K562 (cell line): ENCODE measurements around the gene GABRB2. TPM values are rescaled to one million over a fixed set of nuclear protein-coding genes. Genes with fewer than 3 reads are reported as not detected.

Source experiments
- CREM ChIP-seq: IDR thresholded peaks from 2 replicates; pipeline ENCODE4 v1.6.1; 2014; ENCODE audit warnings: antibody characterized with exemption, low read depth
- MAFG ChIP-seq: fragments of 450-650 bp; conservative IDR thresholded peaks from 2 replicates; pipeline ENCODE4 v1.6.1; 2016; ENCODE audit warnings: missing genetic modification characterization, missing compliant biosample characterization
- SAFB2 ChIP-seq: fragments of 200-400 bp; formaldehyde crosslinking; IDR thresholded peaks from 2 replicates; pipeline ENCODE4 v1.6.1; 2018; ENCODE audit warnings: borderline replicate concordance, low read length, low read depth, moderate library complexity; ENCODE audit not compliant: severe bottlenecking
- ZNF224 ChIP-seq: sonication (generic); formaldehyde crosslinking; IDR thresholded peaks from 2 replicates; pipeline ENCODE4 v1.8.0; 2022; ENCODE audit warnings: mild to moderate bottlenecking, missing genetic modification reagents
- polyA plus RNA-seq, 8 experiments: library from polyadenylated mRNA; depleted of rRNA in 4 of 8; stranded (reverse) in 5 of 8; unstranded in 3 of 8; fragments of >200 nt; fragmentation: Nextera tagmentation in 2 of 8; fragmentation: Illumina TruSeq in 1 of 8; extraction: Ambion mirVana in 2 of 8; extraction: Trizol in 1 of 8; gene quantifications; 2 replicates each; pipeline versions ENCODE4 v1.2.1 to v1.2.3, GENCODE V29; 2011 to 2014; ENCODE audit warnings: inconsistent platforms in 1 of 8, missing spikeins in 1 of 8
- total RNA-seq, 7 experiments: library from RNA; depleted of rRNA in 6 of 7; stranded (reverse); fragments of >200 nt in 6 of 7; fragmentation: Illumina TruSeq in 2 of 7; extraction: Trizol in 2 of 7; gene quantifications; 2 replicates each; pipeline versions ENCODE4 v1.2.1 to v1.2.3, GENCODE V29; 2011 to 2021; ENCODE audit warnings: low replicate concordance in 1 of 7
- TF ChIP-seq, protein P1 (sequence below), 2 experiments: fragments of 450-650 bp; IDR thresholded peaks; 2 replicates each; pipeline ENCODE4 v1.6.1; 2016; ENCODE audit warnings: mild to moderate bottlenecking in 2 of 2, borderline replicate concordance in 1 of 2, low read depth in 1 of 2, moderate library complexity in 1 of 2

GABRB2 gene
- total and polyA plus RNA-seq, 9 of the 15 experiments (the other 6 are each of a cell fraction or from before 2014, with no cell fraction given) = not detected

DNA sequence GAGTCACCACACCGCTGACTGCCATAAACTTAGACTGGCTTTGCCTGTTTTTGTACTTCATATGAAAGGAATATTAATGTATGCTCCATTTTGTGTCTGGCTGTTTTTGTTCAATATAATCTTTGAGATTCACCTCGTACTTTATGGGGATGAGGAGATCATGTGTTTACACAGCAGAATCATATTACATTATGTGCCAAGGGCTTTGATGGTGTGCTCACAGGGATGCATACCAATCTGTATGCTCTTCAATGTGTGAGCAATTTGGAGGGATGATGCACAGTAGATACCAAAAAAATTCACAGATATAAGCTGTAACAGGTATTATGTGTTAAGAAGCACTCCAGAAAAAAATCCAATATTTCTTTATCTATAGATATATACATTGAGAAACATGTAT, 113.7 kb downstream of the GABRB2 start (continued):
- TF ChIP-seq ZNF224 (CRISPR knock-in tag) (no peak), SAFB2 (no peak), CREM (no peak), MAFG (tag) (no peak)
- TF ChIP-seq, protein P1, sequence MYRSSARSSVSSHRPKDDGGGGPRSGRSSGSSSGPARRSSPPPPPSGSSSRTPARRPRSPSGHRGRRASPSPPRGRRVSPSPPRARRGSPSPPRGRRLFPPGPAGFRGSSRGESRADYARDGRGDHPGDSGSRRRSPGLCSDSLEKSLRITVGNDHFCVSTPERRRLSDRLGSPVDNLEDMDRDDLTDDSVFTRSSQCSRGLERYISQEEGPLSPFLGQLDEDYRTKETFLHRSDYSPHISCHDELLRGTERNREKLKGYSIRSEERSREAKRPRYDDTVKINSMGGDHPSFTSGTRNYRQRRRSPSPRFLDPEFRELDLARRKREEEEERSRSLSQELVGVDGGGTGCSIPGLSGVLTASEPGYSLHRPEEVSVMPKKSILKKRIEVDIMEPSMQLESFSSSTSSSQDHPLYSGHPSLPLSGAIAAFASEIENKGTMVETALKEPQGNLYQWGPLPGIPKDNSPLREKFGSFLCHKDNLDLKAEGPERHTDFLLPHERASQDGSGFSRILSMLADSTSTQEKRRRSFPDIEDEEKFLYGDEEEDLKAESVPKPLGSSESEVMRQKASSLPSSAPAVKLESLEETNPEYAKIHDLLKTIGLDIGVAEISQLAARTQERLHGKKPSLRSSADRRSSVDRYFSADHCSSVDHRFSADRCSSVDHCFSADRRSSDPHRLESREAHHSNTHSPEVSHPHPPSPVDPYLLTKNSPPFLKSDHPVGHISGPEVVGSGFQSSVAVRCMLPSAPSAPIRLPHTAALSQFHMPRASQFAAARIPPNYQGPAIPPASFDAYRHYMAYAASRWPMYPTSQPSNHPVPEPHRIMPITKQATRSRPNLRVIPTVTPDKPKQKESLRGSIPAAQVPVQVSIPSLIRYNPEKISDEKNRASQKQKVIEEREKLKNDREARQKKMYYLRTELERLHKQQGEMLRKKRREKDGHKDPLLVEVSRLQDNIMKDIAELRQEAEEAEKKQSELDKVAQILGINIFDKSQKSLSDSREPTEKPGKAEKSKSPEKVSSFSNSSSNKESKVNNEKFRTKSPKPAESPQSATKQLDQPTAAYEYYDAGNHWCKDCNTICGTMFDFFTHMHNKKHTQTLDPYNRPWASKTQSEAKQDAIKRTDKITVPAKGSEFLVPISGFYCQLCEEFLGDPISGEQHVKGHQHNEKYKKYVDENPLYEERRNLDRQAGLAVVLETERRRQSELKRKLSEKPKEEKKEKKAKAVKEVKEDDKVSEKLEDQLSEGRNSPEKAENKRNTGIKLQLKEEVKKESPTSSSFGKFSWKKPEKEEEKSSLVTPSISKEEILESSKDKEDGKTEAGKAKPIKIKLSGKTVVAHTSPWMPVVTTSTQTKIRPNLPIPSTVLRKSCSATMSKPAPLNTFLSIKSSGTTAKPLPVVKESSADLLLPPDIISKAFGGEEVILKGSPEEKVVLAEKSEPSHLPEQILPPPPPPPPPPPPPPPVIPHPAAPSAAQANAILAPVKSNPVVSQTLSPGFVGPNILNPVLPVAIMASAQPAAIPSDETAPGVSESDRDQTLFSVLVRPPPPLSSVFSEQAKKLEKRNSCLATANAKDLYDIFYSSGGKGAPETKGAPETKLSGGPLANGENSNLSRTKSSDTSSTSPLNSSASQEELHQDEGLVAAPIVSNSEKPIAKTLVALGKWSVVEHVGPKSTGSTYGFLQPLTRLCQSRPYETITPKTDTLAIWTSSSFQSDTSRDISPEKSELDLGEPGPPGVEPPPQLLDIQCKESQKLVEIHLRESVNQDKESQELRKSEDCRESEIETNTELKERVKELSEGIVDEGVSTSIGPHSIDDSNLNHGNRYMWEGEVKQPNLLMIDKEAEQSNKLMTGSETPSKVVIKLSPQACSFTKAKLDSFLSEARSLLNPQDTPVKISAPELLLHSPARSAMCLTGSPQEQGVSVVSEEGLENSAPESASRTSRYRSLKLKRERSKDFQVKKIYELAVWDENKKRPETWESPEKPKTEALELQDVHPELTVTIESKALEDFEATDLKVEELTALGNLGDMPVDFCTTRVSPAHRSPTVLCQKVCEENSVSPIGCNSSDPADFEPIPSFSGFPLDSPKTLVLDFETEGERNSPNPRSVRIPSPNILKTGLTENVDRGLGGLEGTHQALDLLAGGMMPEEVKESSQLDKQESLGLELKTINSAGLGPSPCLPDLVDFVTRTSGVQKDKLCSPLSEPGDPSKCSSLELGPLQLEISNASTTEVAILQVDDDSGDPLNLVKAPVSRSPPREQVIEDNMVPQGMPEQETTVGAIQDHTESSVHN (IDR thresholded peaks at IDR 0.05; ENCODE audit: borderline replicate concordance in 1 of 2, low read depth in 1 of 2) = no peak
